GM18498 (cell line): ENCODE results near the gene PRRC2B.
A peak's percentile ranks its signal among the peaks of the same experiment; 100 is the strongest.
"Not testable (repeated sequence)": the region's sequence is repeated elsewhere in the genome, so short reads cannot be mapped to it uniquely, and the experiment has no call there.

Source experiments
- ATAC-seq: cut with Tn5 transposase; IDR thresholded peaks from one replicate; pipeline ENCODE4 v1.9.1; 2021; ENCODE audit warnings: mild to moderate bottlenecking, moderate library complexity; ENCODE audit not compliant: unreplicated experiment

Gene PRRC2B

DNA sequence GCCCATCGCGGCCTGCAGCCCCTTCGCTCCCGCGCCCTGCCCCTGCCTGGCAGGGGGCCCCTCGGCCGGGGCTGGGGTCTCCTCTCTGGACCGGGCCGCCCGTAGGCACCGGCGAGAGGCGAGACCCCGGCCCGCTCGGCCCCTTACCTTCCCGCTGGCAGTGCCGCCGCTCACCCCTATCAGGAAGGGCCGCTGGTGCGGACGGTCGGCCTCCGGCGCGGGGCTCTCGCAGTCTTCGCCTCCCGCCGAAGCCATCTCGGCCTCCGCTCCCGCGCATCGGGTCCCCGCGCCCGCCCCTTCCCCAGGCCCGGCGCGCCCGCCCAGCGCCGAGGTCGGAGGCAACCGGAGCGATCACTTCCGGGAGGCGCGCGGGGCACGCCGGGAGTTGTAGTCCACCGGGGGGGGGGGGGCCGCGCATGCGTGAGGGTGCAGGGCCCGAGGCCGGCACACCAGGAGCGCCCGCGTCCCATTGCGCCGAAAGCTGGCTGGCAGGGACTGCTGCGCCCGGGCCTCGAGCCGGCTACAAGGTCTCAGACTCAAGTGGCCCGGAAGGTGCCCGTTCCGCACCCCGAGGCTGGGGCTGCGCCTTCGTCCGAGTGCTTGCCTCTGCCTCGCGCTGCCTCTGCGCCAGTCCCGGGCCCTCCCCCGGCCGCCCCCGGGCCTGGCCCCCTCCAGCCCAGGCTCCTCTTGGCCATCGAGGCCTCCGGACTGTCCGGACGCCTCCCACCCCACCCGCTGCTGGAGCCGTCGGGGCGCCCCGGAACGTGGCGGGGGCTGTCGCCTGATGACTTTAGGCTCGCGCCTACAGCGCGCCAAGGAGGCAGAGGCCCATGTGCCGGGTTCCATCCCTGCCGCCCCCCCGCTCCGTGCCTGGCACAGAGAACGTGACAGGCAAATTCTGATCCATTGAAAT lies 137.3 kb downstream of the PRRC2B start, which contains the start of gene UCK1:
TSS of gene UCK1 (minus strand) at position 344 of the 913 bp plus-strand sequence. CDS start at position 255, 89 bp downstream.
- peak; percentile 80 for ATAC-seq

- no peak for ATAC-seq
These were observed 140.9 kb downstream of the PRRC2B start for GRCh38 chr9:131534721-131535237.

DNA sequence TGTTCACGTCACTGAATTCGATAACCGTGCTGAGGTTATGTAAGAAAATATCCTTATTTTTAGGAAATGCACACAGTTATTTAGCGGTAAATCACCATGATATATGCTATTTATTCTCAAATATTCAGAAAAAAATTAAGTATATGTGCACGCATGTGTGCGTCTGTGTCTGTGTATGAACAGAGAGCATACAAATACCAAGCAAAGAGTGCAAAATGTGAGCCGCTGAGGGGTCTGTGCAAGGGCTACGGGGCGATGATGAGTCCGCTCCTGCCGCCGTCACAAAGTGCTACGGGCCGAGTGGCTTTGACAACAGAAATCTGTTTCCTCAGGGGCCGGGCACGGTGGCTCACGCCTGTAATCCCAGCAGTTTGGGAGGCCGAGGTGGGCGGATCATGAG lies 144.1 kb downstream of the PRRC2B start:
- ATAC-seq, result no peak

DNA sequence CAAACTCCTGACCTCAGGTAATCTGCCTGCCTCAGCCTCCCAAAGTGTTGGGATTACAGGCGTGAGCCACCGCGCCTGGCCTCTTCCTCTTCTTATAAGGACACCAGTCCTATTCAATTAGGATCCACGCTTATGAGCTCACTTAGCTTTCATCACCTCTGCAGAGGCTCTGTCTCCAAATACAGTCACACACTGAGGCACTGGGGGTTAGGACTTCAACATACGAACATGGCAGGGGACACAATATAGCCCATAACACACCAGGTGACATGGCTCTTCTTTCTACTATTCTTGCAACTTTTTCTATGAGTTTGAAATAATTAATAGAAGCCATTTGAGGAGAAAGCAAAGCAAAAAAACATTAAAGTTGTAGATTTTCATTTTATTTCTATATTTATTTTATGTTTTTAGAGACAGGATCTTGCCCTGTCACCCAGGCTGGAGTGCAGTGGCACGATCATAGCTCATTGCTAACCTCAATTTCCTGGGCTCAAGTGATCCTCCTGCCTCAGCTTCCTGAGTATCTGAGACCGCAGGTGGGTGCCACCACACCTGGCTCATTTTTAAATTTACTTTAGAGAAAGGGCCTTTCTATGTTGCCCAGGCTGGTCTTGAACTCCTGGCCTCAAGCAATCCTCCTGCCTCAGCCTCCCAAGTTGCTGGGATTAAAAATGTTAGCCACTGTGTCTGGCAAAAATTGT lies 145.5 kb downstream of the PRRC2B start:
- ATAC-seq, result no peak

DNA sequence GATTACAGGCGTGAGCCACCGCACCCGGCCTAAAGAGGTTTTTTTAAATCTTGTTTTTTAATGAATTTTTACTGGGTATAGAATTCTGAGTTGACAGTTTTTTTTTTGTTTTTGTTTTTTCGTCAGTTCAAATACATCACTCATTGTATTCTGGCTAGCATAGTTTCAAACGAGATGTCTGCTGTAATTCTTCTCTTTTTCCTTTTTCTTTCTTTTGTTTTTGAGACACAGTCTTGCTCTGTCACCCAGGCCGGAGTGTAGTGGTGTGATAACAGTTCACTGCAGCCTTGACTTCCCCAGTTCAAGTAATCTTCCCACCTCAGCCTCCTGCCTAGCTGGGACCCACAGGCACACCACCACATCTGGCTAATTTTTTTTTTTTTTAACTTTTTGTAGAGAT lies 149.3 kb downstream of the PRRC2B start:
- ATAC-seq, result no peak

- ATAC-seq, result no peak
These were observed 151.3 kb downstream of the PRRC2B start, which contains the start of gene PRRT1B for GRCh38 chr9:131545003-131545785. TSS of gene PRRT1B (plus strand) at chr9:131545523. CDS start at chr9:131545616, 93 bp downstream.

GRCh38 chr9:131545786-131546335 lies 152.0 kb downstream of the PRRC2B start:
- ATAC-seq, result no peak

- no peak for ATAC-seq
These were observed 152.6 kb downstream of the PRRC2B start for GRCh38 chr9:131546336-131547084.

- not testable (repeated sequence) for ATAC-seq
These were observed 155.3 kb downstream of the PRRC2B start for GRCh38 chr9:131549186-131549585.
